Activated CD4-positive, alpha-beta T cell treated with anti-CD3 and anti-CD28 coated beads, Interleukin-2, Interleukin-6, amounts not matched to agents 100 ng/mL and 50 ng/mL, durations not matched to agents 16 hours and 8 hours (primary cell): ENCODE results near the gene SEPTIN5.

Experiments used
- DNase-seq: peaks from one replicate; pipeline ENCODE4 v3.0.0-alpha.2; 2020

Gene SEPTIN5

GRCh38 chr22:19706661-19707151 is 7.6 kb upstream of the SEPTIN5 start:
- DNase-seq, result no peak

DNA sequence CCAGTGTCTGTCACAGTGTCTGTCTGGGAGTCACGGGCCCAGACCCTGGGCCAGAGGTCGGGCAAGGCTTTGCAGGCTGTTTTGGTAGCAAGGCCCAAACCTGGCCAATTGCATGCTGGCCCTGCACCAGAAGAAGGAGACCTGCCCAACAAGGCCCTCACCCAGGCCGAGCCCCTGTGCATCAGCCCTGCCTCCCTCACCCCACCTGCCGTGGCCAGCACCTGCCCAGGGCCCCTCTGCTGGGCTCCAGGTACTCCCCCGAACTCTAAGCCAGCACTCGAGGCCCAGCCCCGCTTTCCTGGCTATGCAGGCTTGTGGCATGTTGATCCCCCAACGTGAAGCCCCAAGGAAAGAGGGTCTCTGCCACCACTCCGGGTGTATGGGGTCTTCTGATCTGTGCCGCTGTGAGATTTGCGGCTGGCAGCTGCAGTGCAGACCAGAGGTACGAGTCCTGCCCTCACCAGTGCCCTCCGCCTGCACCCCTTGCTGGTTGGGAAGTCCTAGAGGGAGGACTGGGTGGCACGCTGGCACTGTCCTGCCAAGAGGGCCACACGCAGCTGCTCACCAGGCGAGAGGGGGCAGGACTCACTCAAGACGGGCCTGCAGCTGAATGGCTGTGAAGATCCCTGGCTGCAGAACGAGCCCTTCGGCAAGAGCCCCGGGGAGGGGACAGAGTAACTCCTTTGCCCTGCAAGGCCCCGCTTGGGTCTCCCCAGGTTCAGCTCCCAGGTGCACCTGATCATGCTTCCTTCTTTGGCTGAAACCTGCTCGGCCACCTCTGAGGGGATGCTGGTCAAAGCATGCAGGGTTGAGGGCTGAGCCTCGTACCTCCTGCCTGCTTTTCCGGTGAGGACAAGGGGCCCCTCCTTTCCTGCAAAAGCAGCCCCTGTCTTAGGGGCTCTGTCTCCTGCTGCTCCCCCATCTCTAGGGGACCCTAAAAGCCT is 6.7 kb upstream of the SEPTIN5 start:
- no peak for DNase-seq

GRCh38 chr22:19708321-19709011 is 5.8 kb upstream of the SEPTIN5 start:
- DNase-seq, result no peak

DNA sequence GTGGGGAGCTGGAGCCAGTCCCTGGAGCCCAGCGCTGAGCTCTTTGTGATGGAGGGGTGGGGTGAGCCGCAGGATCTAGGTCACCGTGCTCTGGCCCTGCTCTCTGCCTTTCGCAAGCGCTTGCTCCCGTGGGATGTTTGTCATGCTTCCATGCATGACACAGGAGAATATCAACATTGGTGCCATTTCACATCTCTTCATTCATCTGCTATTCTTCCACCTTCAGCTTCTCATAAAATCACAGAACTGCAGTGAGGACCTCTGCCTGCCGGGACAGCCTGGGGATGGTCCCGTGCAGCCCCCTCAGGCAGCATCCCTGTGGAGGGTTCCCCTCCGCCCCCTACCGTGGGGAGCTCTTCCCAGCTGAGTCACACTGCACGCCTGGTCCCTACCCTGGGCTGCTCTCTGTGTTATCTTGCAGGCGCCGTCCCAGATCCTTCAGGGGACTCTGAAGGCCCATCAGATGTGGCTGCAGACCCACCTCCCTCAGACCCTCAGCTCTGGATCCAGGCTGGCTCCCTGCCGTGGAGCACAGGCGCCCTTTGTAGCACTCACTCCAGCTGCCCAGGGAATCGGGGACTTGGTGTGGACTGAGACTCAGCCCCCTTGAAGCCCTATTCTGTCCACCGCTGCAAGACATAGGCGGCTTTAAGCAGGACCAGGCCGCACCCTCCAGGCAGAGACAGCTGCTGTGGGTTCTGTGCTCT is 5.1 kb upstream of the SEPTIN5 start:
- DNase-seq, result no peak

GRCh38 chr22:19710020-19710768 is 4.1 kb upstream of the SEPTIN5 start:
- no peak for DNase-seq

DNA sequence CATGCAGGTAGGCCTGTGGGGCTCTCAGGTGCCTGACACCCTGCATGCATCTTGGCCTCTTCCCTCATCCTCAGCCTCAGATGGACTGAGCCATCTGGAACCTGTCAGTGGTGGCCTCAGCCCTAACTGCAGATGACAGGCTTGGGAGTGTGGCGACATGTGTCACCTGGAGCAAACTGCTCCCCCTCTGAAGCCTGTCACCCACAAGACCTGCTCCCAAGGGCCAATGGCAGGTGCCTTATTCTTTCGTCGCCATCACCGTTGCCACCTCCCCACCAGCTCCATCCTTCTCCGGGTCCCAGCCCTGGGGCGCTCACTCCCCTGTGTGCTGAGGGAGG is 3.6 kb upstream of the SEPTIN5 start:
- no peak for DNase-seq

- DNase-seq, result no peak
Observed at GRCh38 chr22:19713245-19713644, 1.1 kb upstream of the SEPTIN5 start.

DNA sequence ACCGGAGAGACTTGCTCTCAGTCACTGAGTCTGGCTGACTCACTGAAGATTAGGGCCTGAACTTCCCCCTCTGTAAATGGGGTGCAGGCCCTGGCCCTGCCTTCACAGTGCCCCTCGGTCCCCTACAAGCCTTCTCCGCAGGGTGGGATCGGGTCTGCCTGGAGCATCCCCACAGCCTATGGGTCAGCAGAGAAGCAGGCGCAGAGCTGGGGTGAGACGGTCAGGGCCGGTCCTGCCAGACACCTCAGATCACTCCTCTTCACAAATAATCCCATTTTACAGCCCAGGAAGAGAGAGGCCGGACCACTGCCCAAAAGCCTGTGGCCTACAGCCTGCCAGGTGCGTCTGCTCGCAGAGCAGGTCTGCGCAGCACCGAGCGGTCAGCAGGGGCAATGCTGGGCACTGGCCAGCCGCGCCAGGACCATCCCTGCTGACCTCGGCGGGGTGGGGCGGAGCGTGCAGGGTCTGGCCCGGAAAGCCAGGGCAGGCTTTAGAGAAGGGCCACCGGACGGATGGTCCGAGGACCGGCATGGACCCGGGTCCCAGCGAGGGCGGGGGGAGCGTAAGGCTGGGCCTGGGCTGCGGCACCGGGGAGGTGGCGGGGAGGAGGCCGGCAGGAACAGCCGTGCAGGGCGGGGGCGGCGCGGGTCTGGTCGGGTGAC is 522 bp upstream of the SEPTIN5 start:
- DNase-seq, result no peak

DNA sequence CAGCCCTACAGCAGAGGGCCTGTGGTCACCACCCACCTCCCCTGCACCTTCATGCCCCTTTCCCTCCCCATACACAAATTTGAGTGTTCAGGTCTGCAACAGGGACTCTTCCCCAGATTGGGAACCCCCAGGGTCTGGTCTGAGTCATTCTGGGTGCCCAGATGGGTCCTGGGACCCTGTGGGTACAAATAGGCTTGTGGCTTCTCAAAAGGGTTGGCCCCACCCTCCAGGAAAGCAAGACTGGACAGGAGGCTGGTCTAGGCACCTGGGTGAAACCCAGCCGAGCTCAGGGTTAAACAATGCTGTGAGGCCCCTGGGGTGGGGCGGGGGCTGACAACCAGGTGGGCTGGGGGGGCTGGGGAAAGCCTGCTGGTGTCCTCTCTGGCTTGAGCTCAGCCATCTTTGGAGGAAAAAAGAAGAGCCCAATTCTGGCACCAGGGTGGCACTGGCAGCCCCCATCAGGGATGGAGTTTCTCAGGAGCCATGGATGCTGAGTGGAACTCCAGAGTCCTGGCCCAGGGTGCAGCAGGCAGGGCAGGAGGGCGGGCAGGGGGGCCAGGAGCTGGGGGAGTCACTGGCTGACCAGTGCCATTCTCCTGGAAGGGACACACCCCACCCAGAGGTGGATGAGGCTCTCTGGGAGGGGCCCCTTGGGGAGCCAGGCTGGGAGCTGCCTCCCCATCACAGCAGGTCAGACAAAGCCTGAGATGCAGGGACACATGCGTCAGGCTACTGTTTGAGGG is 1.1 kb downstream of the SEPTIN5 start:
- no peak for DNase-seq

- DNase-seq, result no peak
Observed at GRCh38 chr22:19716041-19716828, 1.9 kb downstream of the SEPTIN5 start.

GRCh38 chr22:19716829-19717105 is 2.5 kb downstream of the SEPTIN5 start:
- no peak for DNase-seq

GRCh38 chr22:19717181-19717580 is 2.9 kb downstream of the SEPTIN5 start:
- DNase-seq, result no peak

GRCh38 chr22:19717691-19718455 is 3.6 kb downstream of the SEPTIN5 start:
- DNase-seq, result peak; percentile 84

DNA sequence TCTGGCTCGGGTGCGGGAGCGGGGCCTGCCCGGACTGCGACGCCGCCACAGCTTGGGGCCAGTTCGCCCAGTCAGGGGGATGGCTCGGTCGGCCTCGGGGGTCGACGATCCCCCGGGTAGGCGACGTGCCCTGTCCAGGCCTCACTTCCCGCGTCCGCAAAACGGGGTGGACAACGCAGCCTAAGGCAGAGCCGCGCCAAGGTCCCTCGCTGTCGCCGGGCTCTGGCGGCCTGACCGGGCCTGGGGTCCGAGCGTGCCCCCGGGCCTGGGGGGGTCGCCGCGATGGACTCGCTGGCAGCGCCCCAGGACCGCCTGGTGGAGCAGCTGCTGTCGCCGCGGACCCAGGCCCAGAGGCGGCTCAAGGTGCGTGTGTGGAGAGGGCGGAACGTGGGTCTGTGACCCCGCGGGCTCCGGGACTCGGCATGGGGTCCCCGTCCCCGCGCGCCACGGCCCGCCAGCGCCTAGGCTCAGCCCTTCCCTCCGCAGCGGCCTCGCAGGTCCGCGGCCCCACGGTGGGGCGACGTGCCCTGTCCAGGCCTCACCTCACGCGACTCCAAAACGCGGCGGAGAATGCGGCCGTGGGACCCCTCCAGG is 4.2 kb downstream of the SEPTIN5 start:
- DNase-seq, result no peak

DNA sequence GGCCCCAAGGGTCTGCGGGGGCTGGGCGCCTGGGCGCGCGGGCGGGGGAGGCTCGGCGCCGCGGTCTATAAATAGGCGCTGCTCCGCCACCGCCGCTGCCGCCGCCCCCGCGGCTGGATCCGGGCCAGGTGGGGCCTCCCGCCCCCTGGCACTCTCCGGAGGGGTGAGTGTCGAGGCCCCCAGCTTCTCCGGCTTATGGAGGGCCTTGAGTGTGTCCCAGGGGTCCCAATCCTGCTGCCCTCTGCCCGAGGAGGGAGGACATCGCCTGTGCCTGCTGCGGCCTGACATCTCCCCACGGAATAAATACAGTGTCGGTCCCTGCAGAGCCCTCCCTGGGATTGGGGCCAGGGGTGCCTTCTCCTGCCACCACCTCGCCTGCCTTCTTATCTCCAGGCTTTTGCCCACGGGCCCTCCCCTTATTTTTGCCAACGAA is 4.8 kb downstream of the SEPTIN5 start:
- DNase-seq, result no peak

GRCh38 chr22:19719488-19720021 is 5.3 kb downstream of the SEPTIN5 start:
- DNase-seq, result no peak

GRCh38 chr22:19720150-19720827 is 6.0 kb downstream of the SEPTIN5 start:
- DNase-seq, result no peak

DNA sequence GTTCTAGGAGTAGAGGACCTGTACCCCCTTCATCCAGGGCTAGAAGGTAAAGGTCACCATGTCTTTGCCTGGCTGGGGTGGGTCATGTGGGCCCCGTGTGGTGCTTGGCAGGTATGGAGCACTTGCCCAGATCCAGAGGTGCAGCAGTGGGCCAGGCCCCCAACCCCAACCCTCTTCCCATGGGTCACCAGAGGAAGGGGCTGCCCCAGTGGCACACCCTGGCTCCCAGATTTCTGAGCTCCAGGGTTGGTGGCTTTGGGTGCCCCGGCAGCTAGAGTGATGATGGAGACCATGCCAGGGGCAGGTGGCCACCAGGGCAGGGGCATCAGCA is 6.7 kb downstream of the SEPTIN5 start:
- DNase-seq, result no peak
